Stimulated activated CD8-positive, alpha-beta memory T cell treated with anti-CD3 and anti-CD28 coated beads, Interleukin-4, amount 100 ng/mL, for 4 hours (primary cell): ENCODE measurements around the gene CAMK2A.

ENCODE experiments used
- DNase-seq, 2 donors: peaks; one replicate each; pipeline ENCODE4 v3.0.0-alpha.2; 2020; ENCODE audit warnings: low read depth in 2 of 2, low spot score in 1 of 2

The CAMK2A gene

GRCh38 chr5:150317048-150318003, 27.8 kb upstream of the CAMK2A start:
- DNase-seq, result no peak

DNA sequence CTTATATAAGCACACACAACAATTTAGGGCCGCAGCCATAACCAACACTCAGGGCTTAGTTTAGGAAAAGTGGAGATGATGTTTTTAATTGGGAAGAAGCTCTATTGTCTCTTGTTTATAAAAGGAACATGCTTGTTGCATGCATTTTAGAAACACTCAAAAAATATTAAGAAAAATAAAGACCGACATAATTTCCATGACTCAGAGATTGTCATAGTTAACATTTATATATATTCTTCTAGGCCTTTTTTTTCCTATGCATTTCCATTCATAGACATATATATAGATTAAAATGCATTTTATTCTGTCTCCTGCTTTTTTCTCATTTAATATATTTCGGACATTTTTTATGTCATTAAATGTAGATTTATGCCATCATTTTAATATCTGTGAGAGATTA, 26.7 kb upstream of the CAMK2A start:
- no peak for DNase-seq

DNA sequence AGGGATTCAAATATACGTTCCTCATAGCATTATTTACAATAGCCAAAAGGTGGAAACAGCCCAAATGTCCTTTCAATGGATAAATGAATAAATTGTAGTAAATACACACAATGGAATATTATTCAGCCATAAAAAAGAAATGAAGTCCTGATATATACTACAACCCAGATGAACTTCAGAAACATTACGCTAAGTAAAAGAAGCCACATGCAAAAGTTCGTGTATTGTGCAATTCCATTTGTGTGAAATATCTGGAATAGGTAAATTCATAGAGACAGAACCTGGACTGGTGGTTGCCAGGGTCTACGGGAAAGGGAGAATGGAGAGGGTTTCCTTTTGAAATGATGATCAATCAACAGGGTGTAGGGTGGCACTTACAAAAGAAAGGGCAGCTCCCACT, 25.7 kb upstream of the CAMK2A start:
- DNase-seq, result no peak

DNA sequence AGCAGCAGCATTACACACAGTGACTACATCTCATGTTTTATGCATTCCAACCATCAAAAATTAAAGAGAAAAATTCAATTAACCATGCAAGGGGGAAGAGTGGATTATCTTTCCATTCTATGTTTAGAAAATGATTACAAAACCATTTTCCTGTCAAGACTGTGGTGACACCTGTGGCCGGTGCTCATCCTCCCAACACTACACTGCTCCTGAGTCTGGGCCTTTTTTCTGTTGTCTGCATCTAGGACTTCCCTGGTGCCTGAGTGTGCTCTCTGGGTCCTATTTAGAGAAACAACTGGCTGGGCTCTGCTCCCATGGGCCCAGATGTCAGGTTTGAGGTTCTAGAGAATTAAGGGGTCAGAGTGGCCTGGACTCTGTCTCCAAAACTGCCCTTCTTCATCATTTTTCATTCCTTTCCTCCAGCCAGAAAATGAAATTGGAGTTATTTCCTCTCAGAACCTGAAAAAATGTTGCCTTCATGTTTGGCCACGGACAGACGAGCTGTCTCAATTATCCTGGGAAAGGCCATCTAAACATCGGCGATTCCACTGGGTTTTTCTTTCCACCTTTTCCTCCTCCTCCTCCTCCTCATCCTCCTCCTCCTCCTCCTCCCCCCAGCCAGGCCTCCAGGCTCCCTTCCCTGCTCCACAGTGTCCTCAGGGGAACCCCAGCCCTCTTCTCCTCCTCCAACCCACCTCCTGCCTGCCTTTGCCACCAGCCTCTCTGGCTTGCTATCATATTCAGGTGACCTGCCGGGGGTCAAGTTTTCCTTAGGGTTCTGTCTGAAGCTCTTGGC, 24.5 kb upstream of the CAMK2A start:
- DNase-seq, result no peak

DNA sequence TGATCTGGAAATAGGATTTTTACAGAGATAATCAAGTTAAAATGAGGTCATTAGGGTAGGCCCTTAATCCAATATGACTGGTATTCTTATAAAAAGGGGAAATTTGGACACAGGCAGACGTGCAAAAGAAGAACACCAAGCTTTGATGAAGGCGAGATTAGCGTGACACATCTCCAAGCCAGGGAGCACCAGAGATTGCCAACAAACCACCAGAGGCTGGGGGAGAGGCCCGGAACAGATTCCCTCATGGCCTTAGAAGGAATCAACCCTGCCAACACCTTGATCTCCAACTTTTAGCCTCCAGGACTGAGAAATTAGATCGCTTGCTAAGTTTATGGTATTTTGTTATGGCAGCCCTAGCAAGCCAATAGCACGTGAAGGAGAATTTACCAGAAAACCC, 23.9 kb upstream of the CAMK2A start:
- no peak for DNase-seq

DNA sequence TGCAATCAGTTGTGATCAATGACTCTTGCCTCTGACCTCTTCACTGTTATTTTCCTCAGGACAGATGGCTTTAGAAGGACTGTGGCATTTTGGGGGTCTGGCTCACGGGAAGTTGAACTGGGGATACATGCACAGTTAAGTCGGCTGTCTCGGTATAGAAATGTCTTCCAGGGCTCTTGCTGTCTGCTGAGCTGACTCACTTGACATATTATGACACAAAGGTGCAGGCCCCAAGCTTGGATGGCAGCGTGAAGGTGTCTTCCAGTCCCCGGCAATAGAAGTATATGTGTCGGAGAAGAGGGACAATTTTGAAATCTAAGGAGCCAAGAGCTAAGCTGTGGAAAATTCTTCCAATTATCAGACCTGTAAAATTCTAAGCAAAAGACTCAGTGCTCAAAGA, 22.9 kb upstream of the CAMK2A start:
- DNase-seq, result no peak

DNA sequence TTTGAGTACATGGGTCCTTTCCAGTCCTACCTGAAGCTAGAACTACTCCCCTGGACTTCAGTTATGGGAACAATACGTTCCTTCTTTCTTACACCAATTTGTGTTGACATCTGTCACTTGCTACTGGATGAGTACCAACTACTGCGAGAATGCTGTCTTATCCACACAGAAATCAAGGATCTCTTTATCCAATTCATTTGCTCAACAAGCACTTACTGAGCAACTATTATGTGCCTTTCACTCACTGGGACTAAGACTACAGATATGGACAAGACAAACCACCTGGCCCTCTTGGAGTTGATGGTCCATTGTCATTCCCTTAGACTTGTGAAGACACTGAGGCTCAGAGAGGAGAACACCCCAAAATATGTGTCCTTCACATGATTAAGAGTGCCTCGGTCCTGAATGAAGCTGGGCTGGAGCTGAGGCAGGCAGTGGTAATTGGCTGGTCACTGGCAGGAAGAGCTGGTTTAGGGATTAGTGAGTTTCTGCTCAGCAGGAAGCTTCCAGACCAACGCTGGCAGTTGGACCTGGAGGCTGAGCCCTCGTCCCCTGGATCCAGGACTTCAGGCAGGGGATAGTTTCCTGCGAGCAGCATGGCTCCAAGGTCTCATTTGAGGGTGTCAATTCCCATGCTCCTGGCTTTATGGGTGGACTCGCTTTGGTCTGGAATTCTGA, 21.6 kb upstream of the CAMK2A start:
- DNase-seq, result no peak

- no peak for DNase-seq
Observed at GRCh38 chr5:150310246-150310645, 20.7 kb upstream of the CAMK2A start.

GRCh38 chr5:150309886-150310239, 20.3 kb upstream of the CAMK2A start:
- no peak for DNase-seq

- DNase-seq, result no peak
Observed at GRCh38 chr5:150309101-150309885, 19.7 kb upstream of the CAMK2A start.

DNA sequence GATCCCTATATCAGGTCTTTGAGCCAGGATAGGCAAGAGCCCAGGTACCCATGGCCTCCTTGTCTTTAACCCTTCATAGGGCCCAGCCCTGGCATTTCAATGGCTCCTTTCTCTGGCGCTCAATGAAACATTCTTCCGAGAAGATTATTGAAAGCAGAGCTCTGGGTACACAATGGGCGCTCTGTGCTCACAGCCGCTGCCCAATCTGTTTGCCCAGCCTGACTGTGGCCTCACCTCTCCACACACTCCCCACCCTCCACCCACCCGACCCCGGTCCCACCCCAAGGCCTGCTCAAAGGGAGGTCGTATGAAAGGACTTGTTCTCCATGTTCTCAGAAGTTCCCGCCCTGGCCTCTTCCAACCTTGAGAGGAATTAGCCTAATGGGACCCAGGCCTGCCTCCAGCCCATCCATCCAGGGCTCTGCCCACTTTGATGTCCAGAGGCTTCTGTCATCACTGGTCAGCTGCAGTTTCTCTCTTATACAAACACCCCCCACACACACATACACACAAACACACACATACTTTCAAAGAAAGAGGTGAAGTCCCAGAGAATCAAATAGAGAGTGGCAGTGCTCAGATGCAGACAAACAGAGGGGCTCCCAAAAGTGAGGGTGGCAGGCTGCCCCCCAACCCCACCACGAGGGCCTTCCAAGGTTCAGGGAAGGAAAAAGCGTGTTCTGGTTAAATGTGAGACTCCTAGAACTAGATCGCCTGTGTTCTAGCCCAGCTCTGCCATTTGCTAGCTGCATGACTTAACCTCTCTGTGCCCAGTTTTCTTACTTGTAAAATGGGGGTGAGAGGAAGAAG, 18.2 kb upstream of the CAMK2A start:
- DNase-seq, result no peak

GRCh38 chr5:150306775-150307174, 17.2 kb upstream of the CAMK2A start:
- no peak for DNase-seq

GRCh38 chr5:150305557-150305956, 16.0 kb upstream of the CAMK2A start:
- no peak for DNase-seq

DNA sequence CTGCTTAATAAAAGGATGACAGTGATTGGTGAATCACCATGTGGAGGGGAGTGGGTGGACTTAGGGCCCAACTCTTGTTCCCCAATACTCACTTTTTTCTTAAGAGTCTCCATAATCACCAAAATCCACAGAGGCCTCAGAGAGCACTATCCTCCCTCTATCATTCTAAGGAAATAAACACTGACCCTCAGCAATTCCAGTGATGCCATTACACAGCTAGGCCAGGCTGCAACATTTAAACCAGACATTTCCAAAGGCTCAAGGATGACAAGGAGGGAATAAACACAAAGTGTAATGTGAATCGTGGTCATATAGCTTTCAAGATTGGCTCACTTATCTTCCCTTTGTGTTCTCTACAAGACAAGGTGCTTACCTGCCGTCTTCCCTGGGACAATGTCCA, 15.5 kb upstream of the CAMK2A start:
- DNase-seq, result no peak

GRCh38 chr5:150304481-150305081, 15.0 kb upstream of the CAMK2A start:
- DNase-seq, result no peak

DNA sequence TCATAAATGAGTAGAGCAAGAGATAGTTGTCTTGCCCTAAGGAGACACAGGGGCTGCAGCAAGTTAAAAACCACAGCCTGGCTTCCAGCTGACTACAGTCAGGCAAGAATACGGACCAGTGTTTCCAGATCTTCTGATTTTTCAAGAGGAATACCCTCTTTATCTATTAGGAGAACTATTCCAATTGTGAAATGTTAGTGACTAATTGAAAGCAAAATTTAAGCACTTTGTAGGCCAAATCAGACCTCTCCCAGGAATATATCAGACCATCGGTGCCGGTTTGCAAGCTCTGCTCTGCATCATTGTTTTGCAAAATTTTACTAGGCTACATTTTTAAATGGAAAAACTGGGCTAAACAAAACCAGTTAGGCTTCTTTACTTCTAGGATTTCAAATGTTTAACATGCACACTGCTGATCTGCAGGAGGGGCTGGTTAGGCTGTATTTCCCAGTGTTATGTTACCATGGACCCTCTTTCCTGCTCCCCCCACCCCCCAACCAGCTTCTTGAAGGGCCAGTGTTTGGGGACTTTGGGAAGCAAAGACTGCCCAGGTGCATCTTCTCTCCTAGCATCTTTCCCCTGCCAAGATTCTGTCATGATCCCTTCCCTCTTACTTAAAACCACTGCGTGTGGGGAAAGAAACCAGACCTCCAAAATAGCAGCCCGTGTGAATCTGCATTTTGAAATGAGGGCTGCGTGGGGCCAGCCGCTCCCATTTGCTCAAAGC, 14.2 kb upstream of the CAMK2A start:
- DNase-seq, result no peak

GRCh38 chr5:150303070-150303615, 13.6 kb upstream of the CAMK2A start:
- no peak for DNase-seq

- DNase-seq, result no peak
Observed at GRCh38 chr5:150302301-150303069, 12.9 kb upstream of the CAMK2A start, which contains the start of gene ARSI. Gene ARSI, minus strand, starts transcription at chr5:150302905. Its CDS starts 532 bp downstream, at chr5:150302373.
